ENCODE data around the gene MSH3.

Gene MSH3

DNA sequence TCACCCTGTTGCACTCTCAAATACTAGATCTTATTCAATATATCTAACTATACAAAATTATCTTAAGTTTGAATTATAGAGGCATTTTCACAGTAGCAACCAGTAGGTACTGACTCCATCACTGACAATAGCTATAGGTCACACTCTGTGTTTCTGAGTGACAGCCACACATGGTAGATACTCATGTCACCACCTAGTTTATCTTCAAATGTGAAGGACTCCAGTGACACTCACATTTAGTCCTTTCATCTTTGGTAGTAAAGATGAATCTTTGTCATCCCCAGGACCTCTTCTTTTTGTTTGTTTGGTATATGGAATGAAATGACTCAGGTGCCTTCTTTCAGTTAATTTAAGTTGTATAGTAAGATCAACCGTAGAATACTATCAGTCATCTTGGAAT lies 102.8 kb downstream of the MSH3 start:
- Histone ChIP-seq H3K27ac (ENCODE audit: extremely low read depth, low read depth, low read length) (no peak overlapping the region), H3K4me3 (ENCODE audit: low read depth, low read length) (no peak overlapping the region), H3K36me3 (ENCODE audit: control insufficient read depth in 2 of 2, insufficient read depth in 1 of 2, low read length in 2 of 2) (peaks cover 2 to 8% of the 10 kb centered on the region in 2 experiments; a peak in 2 of 3 replicates), H3K4me1 (ENCODE audit: control insufficient read depth, insufficient read depth, low read length) (peaks cover 3% of the 10 kb centered on the region; the same call in 1 of the 2 replicates), H3K9me3 (ENCODE audit: control insufficient read depth, insufficient read depth, low read depth, low read length) (no peaks in the 10 kb centered on the region)
- no peak for TF ChIP-seq ZNF76 (tag by site-specific recombination; IDR thresholded peaks at IDR 0.05; ENCODE audit: borderline replicate concordance, low read depth)
- TF ChIP-seq, protein P1, sequence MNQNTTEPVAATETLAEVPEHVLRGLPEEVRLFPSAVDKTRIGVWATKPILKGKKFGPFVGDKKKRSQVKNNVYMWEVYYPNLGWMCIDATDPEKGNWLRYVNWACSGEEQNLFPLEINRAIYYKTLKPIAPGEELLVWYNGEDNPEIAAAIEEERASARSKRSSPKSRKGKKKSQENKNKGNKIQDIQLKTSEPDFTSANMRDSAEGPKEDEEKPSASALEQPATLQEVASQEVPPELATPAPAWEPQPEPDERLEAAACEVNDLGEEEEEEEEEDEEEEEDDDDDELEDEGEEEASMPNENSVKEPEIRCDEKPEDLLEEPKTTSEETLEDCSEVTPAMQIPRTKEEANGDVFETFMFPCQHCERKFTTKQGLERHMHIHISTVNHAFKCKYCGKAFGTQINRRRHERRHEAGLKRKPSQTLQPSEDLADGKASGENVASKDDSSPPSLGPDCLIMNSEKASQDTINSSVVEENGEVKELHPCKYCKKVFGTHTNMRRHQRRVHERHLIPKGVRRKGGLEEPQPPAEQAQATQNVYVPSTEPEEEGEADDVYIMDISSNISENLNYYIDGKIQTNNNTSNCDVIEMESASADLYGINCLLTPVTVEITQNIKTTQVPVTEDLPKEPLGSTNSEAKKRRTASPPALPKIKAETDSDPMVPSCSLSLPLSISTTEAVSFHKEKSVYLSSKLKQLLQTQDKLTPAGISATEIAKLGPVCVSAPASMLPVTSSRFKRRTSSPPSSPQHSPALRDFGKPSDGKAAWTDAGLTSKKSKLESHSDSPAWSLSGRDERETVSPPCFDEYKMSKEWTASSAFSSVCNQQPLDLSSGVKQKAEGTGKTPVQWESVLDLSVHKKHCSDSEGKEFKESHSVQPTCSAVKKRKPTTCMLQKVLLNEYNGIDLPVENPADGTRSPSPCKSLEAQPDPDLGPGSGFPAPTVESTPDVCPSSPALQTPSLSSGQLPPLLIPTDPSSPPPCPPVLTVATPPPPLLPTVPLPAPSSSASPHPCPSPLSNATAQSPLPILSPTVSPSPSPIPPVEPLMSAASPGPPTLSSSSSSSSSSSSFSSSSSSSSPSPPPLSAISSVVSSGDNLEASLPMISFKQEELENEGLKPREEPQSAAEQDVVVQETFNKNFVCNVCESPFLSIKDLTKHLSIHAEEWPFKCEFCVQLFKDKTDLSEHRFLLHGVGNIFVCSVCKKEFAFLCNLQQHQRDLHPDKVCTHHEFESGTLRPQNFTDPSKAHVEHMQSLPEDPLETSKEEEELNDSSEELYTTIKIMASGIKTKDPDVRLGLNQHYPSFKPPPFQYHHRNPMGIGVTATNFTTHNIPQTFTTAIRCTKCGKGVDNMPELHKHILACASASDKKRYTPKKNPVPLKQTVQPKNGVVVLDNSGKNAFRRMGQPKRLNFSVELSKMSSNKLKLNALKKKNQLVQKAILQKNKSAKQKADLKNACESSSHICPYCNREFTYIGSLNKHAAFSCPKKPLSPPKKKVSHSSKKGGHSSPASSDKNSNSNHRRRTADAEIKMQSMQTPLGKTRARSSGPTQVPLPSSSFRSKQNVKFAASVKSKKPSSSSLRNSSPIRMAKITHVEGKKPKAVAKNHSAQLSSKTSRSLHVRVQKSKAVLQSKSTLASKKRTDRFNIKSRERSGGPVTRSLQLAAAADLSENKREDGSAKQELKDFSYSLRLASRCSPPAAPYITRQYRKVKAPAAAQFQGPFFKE (tag by site-specific recombination; IDR thresholded peaks at IDR 0.05; ENCODE audit: borderline replicate concordance): no peak
- TF ChIP-seq, protein P2, sequence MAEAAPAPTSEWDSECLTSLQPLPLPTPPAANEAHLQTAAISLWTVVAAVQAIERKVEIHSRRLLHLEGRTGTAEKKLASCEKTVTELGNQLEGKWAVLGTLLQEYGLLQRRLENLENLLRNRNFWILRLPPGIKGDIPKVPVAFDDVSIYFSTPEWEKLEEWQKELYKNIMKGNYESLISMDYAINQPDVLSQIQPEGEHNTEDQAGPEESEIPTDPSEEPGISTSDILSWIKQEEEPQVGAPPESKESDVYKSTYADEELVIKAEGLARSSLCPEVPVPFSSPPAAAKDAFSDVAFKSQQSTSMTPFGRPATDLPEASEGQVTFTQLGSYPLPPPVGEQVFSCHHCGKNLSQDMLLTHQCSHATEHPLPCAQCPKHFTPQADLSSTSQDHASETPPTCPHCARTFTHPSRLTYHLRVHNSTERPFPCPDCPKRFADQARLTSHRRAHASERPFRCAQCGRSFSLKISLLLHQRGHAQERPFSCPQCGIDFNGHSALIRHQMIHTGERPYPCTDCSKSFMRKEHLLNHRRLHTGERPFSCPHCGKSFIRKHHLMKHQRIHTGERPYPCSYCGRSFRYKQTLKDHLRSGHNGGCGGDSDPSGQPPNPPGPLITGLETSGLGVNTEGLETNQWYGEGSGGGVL (tag by site-specific recombination; IDR thresholded peaks at IDR 0.05): no peak
- no peak for TF ChIP-seq ZNF121 (tag by site-specific recombination; IDR thresholded peaks at IDR 0.05)
- TF ChIP-seq RBAK (tag by site-specific recombination; IDR thresholded peaks at IDR 0.05): no peak
- TF ChIP-seq, protein P3, sequence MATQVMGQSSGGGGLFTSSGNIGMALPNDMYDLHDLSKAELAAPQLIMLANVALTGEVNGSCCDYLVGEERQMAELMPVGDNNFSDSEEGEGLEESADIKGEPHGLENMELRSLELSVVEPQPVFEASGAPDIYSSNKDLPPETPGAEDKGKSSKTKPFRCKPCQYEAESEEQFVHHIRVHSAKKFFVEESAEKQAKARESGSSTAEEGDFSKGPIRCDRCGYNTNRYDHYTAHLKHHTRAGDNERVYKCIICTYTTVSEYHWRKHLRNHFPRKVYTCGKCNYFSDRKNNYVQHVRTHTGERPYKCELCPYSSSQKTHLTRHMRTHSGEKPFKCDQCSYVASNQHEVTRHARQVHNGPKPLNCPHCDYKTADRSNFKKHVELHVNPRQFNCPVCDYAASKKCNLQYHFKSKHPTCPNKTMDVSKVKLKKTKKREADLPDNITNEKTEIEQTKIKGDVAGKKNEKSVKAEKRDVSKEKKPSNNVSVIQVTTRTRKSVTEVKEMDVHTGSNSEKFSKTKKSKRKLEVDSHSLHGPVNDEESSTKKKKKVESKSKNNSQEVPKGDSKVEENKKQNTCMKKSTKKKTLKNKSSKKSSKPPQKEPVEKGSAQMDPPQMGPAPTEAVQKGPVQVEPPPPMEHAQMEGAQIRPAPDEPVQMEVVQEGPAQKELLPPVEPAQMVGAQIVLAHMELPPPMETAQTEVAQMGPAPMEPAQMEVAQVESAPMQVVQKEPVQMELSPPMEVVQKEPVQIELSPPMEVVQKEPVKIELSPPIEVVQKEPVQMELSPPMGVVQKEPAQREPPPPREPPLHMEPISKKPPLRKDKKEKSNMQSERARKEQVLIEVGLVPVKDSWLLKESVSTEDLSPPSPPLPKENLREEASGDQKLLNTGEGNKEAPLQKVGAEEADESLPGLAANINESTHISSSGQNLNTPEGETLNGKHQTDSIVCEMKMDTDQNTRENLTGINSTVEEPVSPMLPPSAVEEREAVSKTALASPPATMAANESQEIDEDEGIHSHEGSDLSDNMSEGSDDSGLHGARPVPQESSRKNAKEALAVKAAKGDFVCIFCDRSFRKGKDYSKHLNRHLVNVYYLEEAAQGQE (tag by site-specific recombination; IDR thresholded peaks at IDR 0.05): no peak
- TF ChIP-seq ZNF555 (tag by site-specific recombination; conservative IDR thresholded peaks at IDR 0.05): no peak
- TF ChIP-seq ZNF324 (tag by site-specific recombination; IDR thresholded peaks at IDR 0.05): no peak
- CTCF ChIA-PET: no interaction called here
- POLR2A ChIA-PET: no interaction called here

DNA sequence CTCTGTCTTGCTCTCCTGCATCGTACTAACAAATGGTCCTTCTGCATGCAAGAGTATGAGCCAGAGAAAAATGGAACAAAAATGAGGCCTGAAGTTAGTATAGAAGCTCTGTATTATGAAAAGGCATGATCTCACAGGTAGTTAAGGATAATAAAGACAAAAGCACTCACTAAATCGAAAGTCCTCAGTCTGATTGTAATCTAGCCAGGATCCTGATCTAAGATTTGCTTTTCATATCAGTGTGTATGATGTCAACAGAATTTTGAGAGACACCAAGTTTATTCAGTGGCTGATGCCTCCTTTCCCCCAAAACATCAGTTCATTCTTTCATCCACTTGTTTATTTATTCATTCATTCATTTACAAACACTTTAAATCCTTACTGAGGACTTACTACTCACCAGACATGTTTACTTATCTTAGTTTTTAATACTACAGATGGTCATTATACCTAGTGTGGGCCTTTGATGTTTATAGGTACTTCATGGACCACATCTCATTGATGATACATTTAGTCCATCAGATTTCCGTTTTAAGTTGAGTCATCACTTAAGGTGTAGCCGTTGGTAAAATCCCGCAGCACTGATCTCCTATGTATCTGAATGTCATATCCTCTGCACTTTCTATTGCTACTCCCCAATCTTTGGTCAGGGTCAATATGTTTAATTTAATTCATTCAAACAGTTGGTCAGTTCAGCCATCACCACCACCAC lies 105.6 kb downstream of the MSH3 start:
- peaks cover 0 to 5% of the 10 kb centered on the region in 2 experiments; a peak in 1 of 3 replicates for H3K36me3 ChIP-seq (ENCODE audit: control insufficient read depth in 2 of 2, insufficient read depth in 1 of 2, low read length in 2 of 2)
- TF ChIP-seq ZNF521 (tag by site-specific recombination; IDR thresholded peaks at IDR 0.05) (no peak), ZBTB17 (tag by site-specific recombination; IDR thresholded peaks at IDR 0.05) (peak; percentile 5; the same call in 1 of the 2 replicates)
- ChIA-PET CTCF (interaction anchor here (0.8 kb wide), 1 partner anchor 406 kb away, joined by 3 read pairs; no protein-coding TSS in a partner anchor), POLR2A (no interaction called here)
- no peak overlapping the region for H3K27ac ChIP-seq (ENCODE audit: extremely low read depth, low read depth, low read length)
- no peak overlapping the region for H3K4me3 ChIP-seq (ENCODE audit: low read depth, low read length)
- no peaks in the 10 kb centered on the region for H3K4me1 ChIP-seq (ENCODE audit: control insufficient read depth, insufficient read depth, low read length)
- no peaks in the 10 kb centered on the region for H3K9me3 ChIP-seq (ENCODE audit: control insufficient read depth, insufficient read depth, low read depth, low read length)

All from HEK293 (cell line).